Osteocyte (in vitro differentiated cells): ENCODE measurements around the gene SYNGR2. TPM values are rescaled to one million over a fixed set of nuclear protein-coding genes. Genes with fewer than 3 reads are reported as not detected.

ENCODE experiments used
- DNase-seq: peaks from one replicate; pipeline ENCODE4 v3.0.0; 2021; ENCODE audit warnings: mixed read lengths; ENCODE audit not compliant: unreplicated experiment; ENCODE audit errors: extremely low spot score
- H3K27ac Mint-ChIP-seq: one replicate; pipeline ENCODE4 v1.8.0; 2021; ENCODE audit warnings: mild to moderate bottlenecking, mixed read lengths; ENCODE audit not compliant: unreplicated experiment
- H3K27me3 Mint-ChIP-seq: one replicate; pipeline ENCODE4 v1.8.0; 2021; ENCODE audit warnings: mixed read lengths; ENCODE audit not compliant: unreplicated experiment
- H3K36me3 Mint-ChIP-seq: one replicate; pipeline ENCODE4 v1.8.0; 2021; ENCODE audit warnings: mixed read lengths; ENCODE audit not compliant: unreplicated experiment
- H3K4me1 Mint-ChIP-seq: one replicate; pipeline ENCODE4 v1.8.0; 2021; ENCODE audit warnings: mixed read lengths; ENCODE audit not compliant: unreplicated experiment
- H3K4me3 Mint-ChIP-seq: one replicate; pipeline ENCODE4 v1.8.0; 2021; ENCODE audit warnings: mild to moderate bottlenecking, moderate library complexity, mixed read lengths; ENCODE audit not compliant: unreplicated experiment
- H3K9me3 Mint-ChIP-seq: one replicate; pipeline ENCODE4 v1.8.0; 2021; ENCODE audit warnings: mixed read lengths; ENCODE audit not compliant: unreplicated experiment
- CTCF ChIP-seq: fragments of 200-600 bp; sonication (generic); IDR thresholded peaks from 2 replicates; pipeline ENCODE4 v1.5.0; 2021; ENCODE audit warnings: antibody characterized with exemption, mild to moderate bottlenecking, moderate library complexity
- total RNA-seq: library from RNA; stranded (reverse); gene quantifications from 2 replicates; pipeline ENCODE4 v1.2.1, GENCODE V29; 2021

The SYNGR2 gene
- total RNA-seq, 1 donor from 2014 or later = 43.2 TPM

GRCh38 chr17:78121801-78122215 is 46.6 kb upstream of the SYNGR2 start:
- no peak for DNase-seq
- no peaks in the 10 kb centered on the region for H3K9me3 Mint-ChIP-seq
- H3K27ac Mint-ChIP-seq = no peak overlapping the region
- no peak for TF ChIP-seq CTCF
- no peaks in the 10 kb centered on the region for H3K27me3 Mint-ChIP-seq
- no peak overlapping the region for H3K4me3 Mint-ChIP-seq
- peaks cover 7% of the 10 kb centered on the region for H3K4me1 Mint-ChIP-seq
- peaks cover 6% of the 10 kb centered on the region for H3K36me3 Mint-ChIP-seq

GRCh38 chr17:78122216-78122930 is 46.0 kb upstream of the SYNGR2 start:
- Mint-ChIP-seq H3K4me1 (peaks cover 12% of the 10 kb centered on the region), H3K9me3 (no peaks in the 10 kb centered on the region), H3K27me3 (no peaks in the 10 kb centered on the region), H3K36me3 (peaks cover 6% of the 10 kb centered on the region), H3K27ac (no peak overlapping the region), H3K4me3 (no peak overlapping the region)
- no peak for TF ChIP-seq CTCF
- DNase-seq = no peak

GRCh38 chr17:78122931-78123249 is 45.5 kb upstream of the SYNGR2 start:
- Mint-ChIP-seq H3K27ac (no peak overlapping the region), H3K4me1 (peaks cover 17% of the 10 kb centered on the region), H3K36me3 (peaks cover 6% of the 10 kb centered on the region), H3K9me3 (no peaks in the 10 kb centered on the region), H3K4me3 (no peak overlapping the region), H3K27me3 (no peaks in the 10 kb centered on the region)
- DNase-seq = no peak
- no peak for TF ChIP-seq CTCF

- H3K9me3 Mint-ChIP-seq = no peaks in the 10 kb centered on the region
- peaks cover 17% of the 10 kb centered on the region for H3K4me1 Mint-ChIP-seq
- no peak overlapping the region for H3K27ac Mint-ChIP-seq
- DNase-seq = no peak
- H3K4me3 Mint-ChIP-seq = no peak overlapping the region
- peaks cover 6% of the 10 kb centered on the region for H3K36me3 Mint-ChIP-seq
- no peaks in the 10 kb centered on the region for H3K27me3 Mint-ChIP-seq
- TF ChIP-seq CTCF = no peak
These were observed 45.0 kb upstream of the SYNGR2 start for GRCh38 chr17:78123258-78123929.

- H3K9me3 Mint-ChIP-seq = no peaks in the 10 kb centered on the region
- H3K4me1 Mint-ChIP-seq = peaks cover 22% of the 10 kb centered on the region
- no peaks in the 10 kb centered on the region for H3K27me3 Mint-ChIP-seq
- DNase-seq = no peak
- H3K4me3 Mint-ChIP-seq = no peak overlapping the region
- H3K27ac Mint-ChIP-seq = no peak overlapping the region
- H3K36me3 Mint-ChIP-seq = peaks cover 6% of the 10 kb centered on the region
- TF ChIP-seq CTCF = no peak
These were observed 44.1 kb upstream of the SYNGR2 start for GRCh38 chr17:78124081-78124835.
